Skeletal muscle satellite cell (primary cell): Measurements from ENCODE around the gene ABHD12B.
"Not testable (repeated sequence)": the region's sequence is repeated elsewhere in the genome, so short reads cannot be mapped to it uniquely, and the experiment has no call there.

Source experiments
- H3K27me3 ChIP-seq: 2 replicates; pipeline ENCODE4 v1.7.0; 2013; ENCODE audit warnings: low read length; ENCODE audit not compliant: control insufficient read depth, insufficient read depth
- H3K36me3 ChIP-seq: 2 replicates; pipeline ENCODE4 v1.7.0; 2013; ENCODE audit warnings: mild to moderate bottlenecking, control low read depth, low read length; ENCODE audit not compliant: insufficient read depth
- H3K4me1 ChIP-seq: 2 replicates; pipeline ENCODE4 v1.7.0; 2013; ENCODE audit warnings: low read length; ENCODE audit not compliant: control insufficient read depth, insufficient read depth
- H3K4me2 ChIP-seq: 2 replicates; pipeline ENCODE4 v1.7.0; 2013; ENCODE audit warnings: mild to moderate bottlenecking, low read length
- H3K4me3 ChIP-seq: 2 replicates; pipeline ENCODE4 v1.7.0; 2013; ENCODE audit warnings: low read length
- H3K9ac ChIP-seq: 2 replicates; pipeline ENCODE4 v1.7.0; 2013; ENCODE audit warnings: mild to moderate bottlenecking, low read depth, low read length, moderate library complexity
- H3K9me3 ChIP-seq: replicated peaks from 2 replicates; pipeline ENCODE4 v1.7.0; 2013; ENCODE audit warnings: mild to moderate bottlenecking, control low read depth, low read length

The ABHD12B gene

GRCh38 chr14:50865391-50866076, 6.3 kb upstream of the ABHD12B start:
- Histone ChIP-seq H3K36me3 (no peaks in the 10 kb centered on the region), H3K9ac (no peak overlapping the region), H3K9me3 (no peaks in the 10 kb centered on the region), H3K4me2 (no peak overlapping the region), H3K27me3 (peaks cover 64% of the 10 kb centered on the region), H3K4me1 (no peaks in the 10 kb centered on the region), H3K4me3 (no peak overlapping the region)

GRCh38 chr14:50871228-50871627, 625 bp upstream of the ABHD12B start:
- peaks cover 89% of the 10 kb centered on the region for H3K27me3 ChIP-seq
- H3K9me3 ChIP-seq, result no peaks in the 10 kb centered on the region

GRCh38 chr14:50874757-50875156, 2.9 kb downstream of the ABHD12B start:
- Histone ChIP-seq H3K4me3 (no peak overlapping the region), H3K4me2 (no peak overlapping the region)

More at GRCh38 chr14:50871228-50871627, 625 bp upstream of the ABHD12B start:
- no peaks in the 10 kb centered on the region for H3K4me1 ChIP-seq
- no peak overlapping the region for H3K4me3 ChIP-seq
- H3K9ac ChIP-seq, result no peak overlapping the region
- H3K4me2 ChIP-seq, result no peak overlapping the region
- no peaks in the 10 kb centered on the region for H3K36me3 ChIP-seq

GRCh38 chr14:50875359-50876070, 3.7 kb downstream of the ABHD12B start:
- H3K4me1 ChIP-seq, result no peaks in the 10 kb centered on the region
- H3K36me3 ChIP-seq, result no peaks in the 10 kb centered on the region
- H3K9me3 ChIP-seq, result no peaks in the 10 kb centered on the region
- no peak overlapping the region for H3K4me2 ChIP-seq
- H3K4me3 ChIP-seq, result no peak overlapping the region
- peaks cover 87% of the 10 kb centered on the region for H3K27me3 ChIP-seq
- no peak overlapping the region for H3K9ac ChIP-seq

More at GRCh38 chr14:50874757-50875156, 2.9 kb downstream of the ABHD12B start:
- Histone ChIP-seq H3K4me1 (no peaks in the 10 kb centered on the region), H3K36me3 (no peaks in the 10 kb centered on the region), H3K9me3 (no peaks in the 10 kb centered on the region), H3K27me3 (peaks cover 91% of the 10 kb centered on the region), H3K9ac (no peak overlapping the region)

GRCh38 chr14:50882932-50883826, 11.3 kb downstream of the ABHD12B start:
- H3K4me1 ChIP-seq, result no peaks in the 10 kb centered on the region
- H3K4me3 ChIP-seq, result no peak overlapping the region
- H3K9me3 ChIP-seq, result no peaks in the 10 kb centered on the region
- H3K9ac ChIP-seq, result no peak overlapping the region
- H3K4me2 ChIP-seq, result no peak overlapping the region
- H3K27me3 ChIP-seq, result peaks cover 38% of the 10 kb centered on the region
- no peaks in the 10 kb centered on the region for H3K36me3 ChIP-seq

GRCh38 chr14:50883827-50884197, 12.0 kb downstream of the ABHD12B start:
- peaks cover 32% of the 10 kb centered on the region for H3K27me3 ChIP-seq
- H3K9me3 ChIP-seq, result no peaks in the 10 kb centered on the region
- no peaks in the 10 kb centered on the region for H3K36me3 ChIP-seq
- no peak overlapping the region for H3K4me3 ChIP-seq
- H3K4me1 ChIP-seq, result no peaks in the 10 kb centered on the region
- no peak overlapping the region for H3K4me2 ChIP-seq
- no peak overlapping the region for H3K9ac ChIP-seq

- Histone ChIP-seq H3K4me1 (no peaks in the 10 kb centered on the region), H3K4me2 (no peak overlapping the region), H3K27me3 (peaks cover 12% of the 10 kb centered on the region), H3K36me3 (no peaks in the 10 kb centered on the region), H3K4me3 (no peak overlapping the region), H3K9me3 (no peaks in the 10 kb centered on the region), H3K9ac (no peak overlapping the region)
Measured at GRCh38 chr14:50887476-50887875, 15.6 kb downstream of the ABHD12B start.

- Histone ChIP-seq H3K36me3 (no peaks in the 10 kb centered on the region), H3K9ac (no peak overlapping the region), H3K27me3 (no peaks in the 10 kb centered on the region), H3K4me1 (no peaks in the 10 kb centered on the region), H3K9me3 (no peaks in the 10 kb centered on the region), H3K4me3 (no peak overlapping the region), H3K4me2 (no peak overlapping the region)
Measured at GRCh38 chr14:50892255-50892654, 20.4 kb downstream of the ABHD12B start.

GRCh38 chr14:50896421-50896820, 24.6 kb downstream of the ABHD12B start:
- H3K27me3 ChIP-seq, result not testable (repeated sequence)

GRCh38 chr14:50897005-50897404, 25.2 kb downstream of the ABHD12B start:
- not testable (repeated sequence) for H3K4me3 ChIP-seq, H3K36me3 ChIP-seq, H3K9ac ChIP-seq, H3K27me3 ChIP-seq, H3K9me3 ChIP-seq, H3K4me1 ChIP-seq, H3K4me2 ChIP-seq

More at GRCh38 chr14:50896421-50896820, 24.6 kb downstream of the ABHD12B start:
- not testable (repeated sequence) for H3K9ac ChIP-seq, H3K4me1 ChIP-seq, H3K4me3 ChIP-seq, H3K9me3 ChIP-seq, H3K4me2 ChIP-seq, H3K36me3 ChIP-seq

GRCh38 chr14:50897658-50898175, 25.9 kb downstream of the ABHD12B start:
- Histone ChIP-seq H3K4me3 (no peak overlapping the region), H3K9me3 (no peaks in the 10 kb centered on the region), H3K27me3 (no peaks in the 10 kb centered on the region), H3K4me1 (no peaks in the 10 kb centered on the region), H3K36me3 (no peaks in the 10 kb centered on the region), H3K9ac (no peak overlapping the region), H3K4me2 (no peak overlapping the region)
